Effector CD4-positive, alpha-beta T cell (primary cell): ENCODE results near the gene KCNJ10. TPM values are rescaled to one million over a fixed set of nuclear protein-coding genes. Genes with fewer than 3 reads are reported as not detected.
"Not testable (repeated sequence)": the region's sequence is repeated elsewhere in the genome, so short reads cannot be mapped to it uniquely, and the experiment has no call there.

ENCODE experiments used
- DNase-seq: peaks from one replicate; pipeline ENCODE4 v3.0.0-alpha.2; 2020
- total RNA-seq: gene quantifications from one replicate; lab custom pipeline; 2026; lab: John Stamatoyannopoulos, UW

KCNJ10 gene
- not detected for total RNA-seq

DNA sequence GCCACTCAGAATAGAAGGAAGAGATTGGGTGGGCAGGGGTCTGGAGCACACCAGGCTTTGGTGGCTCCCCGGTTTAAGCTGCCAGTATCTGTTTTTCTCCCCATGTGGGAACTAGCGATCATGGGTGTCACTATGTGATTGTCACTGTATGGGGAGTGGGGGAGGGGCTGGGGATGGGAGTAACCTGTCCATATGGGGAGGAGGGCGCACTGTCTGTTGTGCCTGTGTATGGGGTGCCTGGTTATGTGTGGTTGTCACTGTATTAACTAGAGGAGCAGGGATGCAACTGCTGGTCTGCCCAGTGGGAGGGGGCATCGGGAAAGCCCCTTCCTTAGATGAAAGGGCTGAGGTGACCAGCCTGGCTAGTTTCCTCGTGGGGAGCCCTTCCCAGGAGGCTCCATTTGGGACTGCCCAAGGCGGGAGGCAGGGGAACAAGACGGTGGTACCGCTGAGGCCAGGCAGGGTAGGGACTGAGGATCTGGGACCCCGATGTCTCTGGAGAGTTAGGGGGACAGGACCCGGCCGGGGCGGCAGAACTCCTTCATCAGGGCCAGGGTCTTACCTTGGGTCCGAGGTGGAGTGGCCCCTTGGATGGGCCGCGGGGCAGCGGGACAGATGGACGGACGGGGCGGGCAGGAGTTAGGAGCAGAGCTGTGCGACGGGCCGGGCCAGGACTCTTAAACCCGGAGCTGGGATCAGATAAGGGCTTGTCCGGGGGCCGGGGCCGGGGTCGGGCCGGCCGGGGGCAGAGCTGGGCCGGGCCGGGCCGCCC is at the start of gene KCNJ10:
TSS of gene KCNJ10 (minus strand) at position 701 of the 772 bp plus-strand sequence. CDS start 27,628 bp downstream, outside the sequence.
- DNase-seq, result no peak

DNA sequence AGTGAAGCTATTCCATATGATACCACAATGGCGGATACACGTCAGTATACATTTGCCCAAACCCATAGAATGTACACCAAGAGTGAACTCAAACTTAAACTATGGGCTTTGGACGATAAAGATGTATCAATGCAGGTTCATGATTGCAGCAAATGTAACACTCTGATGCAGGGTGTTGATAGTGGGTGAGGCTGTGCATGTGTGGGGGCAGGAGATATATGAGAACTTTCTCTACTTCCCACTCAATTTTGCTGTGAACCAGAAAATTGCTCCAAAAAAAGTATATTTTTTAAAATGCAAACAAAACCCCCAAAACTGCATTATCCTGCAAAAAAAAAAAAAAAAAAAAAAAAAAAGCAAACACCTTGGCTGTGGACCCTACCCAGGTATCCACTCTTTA is 49.0 kb upstream of the KCNJ10 start:
- DNase-seq, result no peak

DNA sequence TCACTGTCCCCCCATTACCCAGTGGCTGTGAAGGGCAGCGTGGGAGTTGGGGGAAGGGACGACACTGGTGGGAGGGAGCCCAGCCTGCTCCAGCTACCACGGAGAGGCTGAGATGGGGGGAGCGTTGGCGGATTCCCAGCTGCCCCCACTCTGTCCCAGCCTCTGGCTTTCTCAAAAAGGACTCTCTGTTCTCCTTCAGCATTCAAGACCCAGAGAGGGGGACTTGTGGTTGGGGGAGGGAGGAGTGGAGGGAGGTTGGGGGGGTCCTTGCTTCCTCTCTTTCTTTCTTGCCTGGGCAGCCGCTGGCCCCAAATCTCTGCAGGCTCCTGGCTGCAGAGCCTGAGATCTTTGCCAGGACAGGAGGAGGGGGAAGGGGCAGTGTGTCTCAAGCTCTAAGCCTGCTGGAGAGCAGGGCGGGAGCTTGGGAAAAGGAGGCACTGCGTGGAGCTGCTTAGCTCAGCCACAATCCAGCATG is 47.8 kb upstream of the KCNJ10 start:
- no peak for DNase-seq

DNA sequence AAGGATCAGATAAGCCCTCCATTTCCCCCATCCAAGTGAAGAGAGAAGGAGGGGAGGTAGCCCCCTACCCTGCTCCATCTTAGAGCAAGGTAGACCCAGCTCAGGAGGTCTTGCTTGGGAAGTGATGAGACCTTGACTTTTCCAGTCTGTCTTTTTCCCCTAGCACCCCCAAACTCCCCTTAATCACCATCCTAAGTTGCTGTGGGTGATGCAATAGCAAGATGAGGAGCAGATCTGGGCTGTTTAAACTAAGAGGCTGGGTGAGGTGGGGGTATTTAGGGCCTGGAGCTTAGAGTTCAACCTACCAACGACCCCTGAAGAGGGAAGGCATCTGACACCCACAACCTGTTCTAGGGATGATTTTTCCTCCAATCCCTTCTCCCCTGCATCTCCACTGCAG is 47.3 kb upstream of the KCNJ10 start:
- DNase-seq, result no peak

DNA sequence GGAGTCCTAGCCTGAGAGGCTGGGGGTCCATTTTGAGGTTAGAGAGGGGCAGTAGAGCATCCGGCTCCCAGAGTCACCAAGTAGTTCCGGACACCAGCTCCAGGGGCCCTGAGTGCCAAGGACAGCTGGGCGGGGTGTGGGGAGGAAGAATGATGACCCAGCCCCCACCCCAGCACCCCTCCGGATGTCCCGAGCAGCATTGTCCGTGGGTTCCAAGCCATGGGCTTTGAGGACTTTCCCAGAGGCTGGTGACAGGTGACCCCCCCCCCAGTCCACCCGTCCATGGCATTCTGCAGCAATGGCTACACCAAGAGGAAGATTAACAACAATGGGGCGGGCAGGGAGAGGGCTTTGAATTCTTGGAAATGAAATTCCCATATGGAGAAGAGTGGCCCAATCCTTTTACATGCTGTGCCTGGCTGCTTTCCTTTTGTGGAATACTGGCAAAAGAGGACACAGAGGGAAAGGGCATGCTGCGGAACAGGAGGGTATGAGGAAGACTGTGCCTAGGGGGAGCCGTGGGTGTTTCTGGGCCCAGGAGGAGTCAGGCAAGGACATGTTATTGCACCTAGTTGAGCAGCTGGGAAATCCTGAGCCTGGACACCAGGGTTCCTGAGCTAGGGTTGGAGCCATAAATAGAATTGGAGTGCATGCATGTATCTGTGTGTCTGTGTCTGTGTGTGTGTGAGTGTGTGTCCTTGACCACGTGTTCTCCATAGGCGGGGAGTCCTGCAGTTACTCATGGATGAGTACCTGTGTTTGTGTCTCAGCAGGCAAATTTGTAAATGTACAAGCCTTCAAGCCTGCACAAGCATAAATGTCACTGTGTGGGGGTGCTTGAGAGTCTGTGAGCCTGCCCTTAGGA is 46.6 kb upstream of the KCNJ10 start:
- no peak for DNase-seq

DNA sequence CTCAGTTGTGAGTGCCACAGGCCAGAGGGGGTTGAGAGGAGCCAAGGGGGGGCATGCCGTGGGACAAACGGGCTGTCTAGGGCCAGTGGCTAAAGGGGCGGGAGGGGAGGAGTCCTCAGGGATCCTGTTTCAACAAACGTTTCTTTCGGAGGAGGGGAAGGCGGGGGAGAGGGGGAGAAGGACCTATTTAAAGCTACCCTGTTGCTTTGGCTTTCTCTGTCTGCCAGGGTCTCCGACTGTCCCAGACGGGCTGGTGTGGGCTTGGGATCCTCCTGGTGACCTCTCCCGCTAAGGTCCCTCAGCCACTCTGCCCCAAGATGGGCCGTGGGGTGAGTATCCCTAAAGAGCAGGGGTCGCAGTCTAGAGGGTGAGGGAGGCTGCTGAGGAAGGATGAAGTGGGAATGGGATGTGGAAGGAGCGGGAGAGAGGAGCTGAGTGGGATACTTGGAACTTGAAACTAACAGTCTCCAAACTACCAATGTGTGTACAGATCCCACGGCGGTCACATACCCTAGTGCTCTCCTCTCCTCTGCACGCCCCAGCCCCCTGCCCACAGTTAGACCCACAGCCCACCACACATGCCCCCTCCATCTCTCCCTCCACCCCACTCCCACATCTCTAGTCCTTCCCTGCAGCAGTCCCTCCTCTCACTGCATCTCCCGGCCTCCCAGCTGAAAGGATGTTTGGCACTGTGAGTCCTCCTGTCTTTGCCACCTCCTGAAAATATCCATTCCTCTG is 45.8 kb upstream of the KCNJ10 start, which contains the start of gene ATP1A2:
TSS of gene ATP1A2 (plus strand) at position 215 of the 738 bp plus-strand sequence. CDS start at position 318, 103 bp downstream.
- no peak for DNase-seq

DNA sequence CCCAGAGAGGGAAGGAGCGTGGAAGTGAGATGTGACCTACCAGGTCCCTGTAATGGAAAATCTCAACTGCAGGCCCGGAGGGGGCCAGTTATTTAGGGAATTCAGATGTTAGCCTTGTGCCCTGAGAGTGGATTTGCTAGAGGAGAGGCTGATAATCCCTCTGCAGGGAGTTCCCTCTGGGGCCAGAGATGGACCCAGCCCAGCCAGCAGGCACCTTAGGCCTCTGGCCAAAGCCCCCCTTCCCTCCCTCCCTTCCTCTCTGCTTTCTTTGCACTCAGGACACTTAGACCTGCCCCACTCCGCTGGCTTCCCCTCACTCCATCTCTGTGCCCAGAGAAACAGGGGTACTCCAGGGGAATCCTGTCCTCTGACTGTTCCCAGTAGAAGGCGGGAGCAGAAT is 44.1 kb upstream of the KCNJ10 start:
- DNase-seq, result no peak

DNA sequence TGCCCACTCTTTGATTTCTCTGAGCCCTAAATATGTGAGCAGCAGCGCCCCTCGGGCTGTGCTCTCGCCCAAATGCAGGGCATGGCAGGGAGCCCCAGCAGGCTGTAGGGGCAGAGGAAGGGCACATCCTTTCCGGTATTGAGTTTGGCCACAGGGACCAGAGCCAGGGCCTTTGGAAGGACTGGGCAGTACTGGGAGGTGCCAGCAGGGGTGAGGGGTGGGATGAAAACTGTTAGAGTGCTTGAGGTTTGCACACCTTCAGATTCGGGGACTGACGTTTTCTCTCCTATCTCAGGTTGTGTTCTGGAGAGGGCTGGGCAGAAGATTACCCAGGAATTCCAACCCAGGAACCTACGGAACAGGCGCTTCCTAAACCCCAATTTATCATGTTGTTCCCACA is 43.4 kb upstream of the KCNJ10 start:
- DNase-seq, result no peak

DNA sequence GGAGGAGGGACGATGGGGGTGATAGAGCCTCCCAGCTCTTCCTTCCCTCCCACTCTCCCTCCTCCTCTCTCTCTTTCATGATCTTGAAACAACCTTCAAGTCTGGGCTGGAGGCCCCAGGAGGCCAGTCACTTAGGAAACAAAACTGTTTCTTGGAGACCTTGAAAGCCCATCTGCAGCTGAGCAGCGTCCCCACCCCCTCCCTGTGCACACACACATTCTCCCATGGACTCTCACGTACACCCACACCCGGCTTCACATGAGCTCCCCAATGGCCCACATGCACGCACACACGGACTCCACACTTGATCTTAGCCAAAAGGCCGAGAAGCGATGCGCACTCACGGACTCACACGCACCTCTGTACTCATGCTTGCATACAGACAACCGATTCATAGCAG is 42.4 kb upstream of the KCNJ10 start:
- DNase-seq, result no peak

DNA sequence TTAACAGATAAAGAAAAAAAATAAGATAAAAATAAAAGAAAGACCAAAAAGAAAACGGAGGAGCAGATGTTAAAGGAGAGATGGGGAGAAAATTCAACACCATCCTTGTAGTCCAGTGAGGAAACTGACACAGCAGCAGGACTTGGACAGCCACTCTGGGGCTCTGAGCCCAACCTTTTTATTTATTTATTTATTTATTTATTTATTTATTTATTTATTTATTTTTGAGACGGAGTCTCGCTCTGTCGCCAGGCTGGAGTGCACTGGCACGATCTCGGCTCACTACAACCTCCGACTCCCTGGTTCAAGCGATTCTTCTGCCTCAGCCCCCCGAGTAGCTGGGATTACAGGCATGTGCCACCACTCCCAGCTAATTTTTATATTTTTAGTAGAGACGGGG is 41.5 kb upstream of the KCNJ10 start:
- DNase-seq, result not testable (repeated sequence)

DNA sequence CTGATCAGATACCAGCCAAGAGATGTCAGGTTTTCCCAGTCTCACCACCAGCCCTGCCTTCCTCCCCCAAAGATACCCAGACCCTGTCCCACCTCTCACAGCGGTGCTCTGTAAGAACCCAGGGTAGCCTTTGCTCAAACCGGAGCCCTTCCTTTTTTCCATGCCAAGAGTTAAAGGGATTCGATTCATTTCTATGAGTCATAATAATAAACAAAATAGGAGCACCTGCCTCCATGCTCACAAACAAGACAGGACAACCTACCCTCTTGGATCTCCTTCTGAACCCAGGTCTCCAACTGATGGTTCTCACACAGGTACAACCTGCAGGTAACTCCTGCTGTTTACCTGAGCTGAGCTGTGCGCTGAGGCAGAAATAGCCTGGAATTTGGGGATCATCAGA is 39.7 kb upstream of the KCNJ10 start:
- no peak for DNase-seq

DNA sequence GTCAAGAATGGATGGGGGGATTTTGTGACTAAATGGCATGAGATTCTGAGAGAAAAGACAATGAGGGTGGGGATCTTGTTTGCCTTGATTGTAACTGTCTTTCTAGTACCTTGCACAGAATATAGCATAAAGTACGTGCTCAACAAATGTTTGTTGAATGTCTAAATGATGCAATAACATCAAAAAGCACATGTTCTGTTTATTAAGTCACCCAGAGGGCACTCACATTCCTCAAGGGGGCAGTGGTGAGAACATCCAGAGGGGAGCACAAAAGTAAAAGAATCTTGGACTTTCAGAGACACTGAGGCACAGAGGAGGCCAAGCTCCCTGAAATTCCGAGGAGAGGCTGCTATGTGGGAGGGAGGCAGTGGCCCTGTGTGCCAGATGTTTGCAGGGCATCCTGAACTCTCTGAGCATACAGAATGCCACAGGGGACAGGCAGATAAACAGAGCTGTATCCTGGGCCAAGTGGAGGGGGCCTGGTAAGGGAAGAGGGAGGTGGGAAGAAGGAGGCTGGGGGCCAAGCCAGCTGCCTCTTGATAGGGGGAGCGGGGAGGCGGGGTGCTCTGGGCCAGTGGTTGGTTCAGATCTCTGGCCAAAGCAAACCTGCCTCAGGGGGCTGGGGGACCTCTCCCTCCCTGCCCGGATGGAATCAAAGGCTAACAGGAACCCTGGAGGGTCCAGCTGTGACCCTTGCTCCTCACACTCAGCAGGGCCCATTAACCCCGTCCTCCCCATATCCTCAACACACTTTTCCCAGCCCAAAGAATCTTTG is 39.1 kb upstream of the KCNJ10 start:
- DNase-seq, result no peak

DNA sequence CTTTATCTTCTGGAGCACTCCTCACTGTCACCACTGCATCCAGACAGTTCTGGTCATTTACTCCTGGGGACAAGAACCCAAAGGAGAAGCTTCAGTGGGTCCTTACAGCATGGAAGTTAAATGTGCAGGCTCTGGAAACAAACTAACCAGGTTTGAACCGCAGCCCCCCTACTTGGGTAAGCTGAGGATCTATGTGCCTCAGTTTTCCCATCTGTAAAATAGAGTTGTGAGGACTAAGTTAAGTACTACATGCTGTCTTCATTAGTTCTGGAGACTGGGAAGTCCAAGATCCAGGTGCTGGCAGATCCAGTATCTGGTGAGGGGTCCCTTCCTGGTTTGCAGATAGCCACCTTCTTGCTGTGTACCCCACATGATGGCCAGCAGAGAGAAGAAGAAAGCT is 37.6 kb upstream of the KCNJ10 start:
- DNase-seq, result no peak

DNA sequence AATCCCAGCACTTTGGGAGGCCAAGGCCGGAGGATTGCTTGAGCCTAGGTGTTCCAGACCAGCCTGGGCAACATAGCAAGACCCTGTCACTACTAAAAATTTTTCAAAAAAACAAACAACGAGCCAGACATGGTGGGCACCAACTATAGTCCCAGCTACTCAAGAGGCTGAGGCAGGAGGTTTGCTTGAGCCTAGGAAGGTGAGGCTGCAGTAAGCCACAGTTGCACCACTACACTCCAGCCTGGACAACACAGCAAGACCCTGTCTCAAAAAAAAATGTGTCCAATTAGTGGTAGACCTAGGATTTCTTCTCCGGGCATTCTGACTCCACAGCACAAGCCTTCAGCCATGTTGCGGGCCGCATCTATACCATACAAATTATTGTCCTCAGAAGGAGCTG is 35.2 kb upstream of the KCNJ10 start:
- DNase-seq, result no peak

DNA sequence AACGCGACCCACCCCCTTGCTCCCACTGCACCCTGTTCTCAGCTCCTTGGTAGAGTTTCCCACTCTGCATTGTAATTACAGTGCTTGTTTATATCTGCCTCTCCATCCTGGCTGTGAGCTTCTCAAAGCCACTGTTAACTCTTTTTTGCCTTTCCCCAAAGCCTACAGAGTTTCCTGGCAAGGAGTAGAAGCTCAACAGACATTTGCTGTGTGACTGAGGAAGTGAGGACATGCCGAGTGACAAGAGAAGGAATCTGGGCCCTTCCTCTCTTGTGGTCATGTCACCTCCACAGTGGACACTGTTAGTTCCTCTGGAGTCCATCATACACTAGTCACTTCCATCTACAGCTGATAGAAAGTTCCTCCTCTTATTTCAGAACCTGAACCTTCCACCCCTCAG is 34.5 kb upstream of the KCNJ10 start:
- DNase-seq, result no peak

DNA sequence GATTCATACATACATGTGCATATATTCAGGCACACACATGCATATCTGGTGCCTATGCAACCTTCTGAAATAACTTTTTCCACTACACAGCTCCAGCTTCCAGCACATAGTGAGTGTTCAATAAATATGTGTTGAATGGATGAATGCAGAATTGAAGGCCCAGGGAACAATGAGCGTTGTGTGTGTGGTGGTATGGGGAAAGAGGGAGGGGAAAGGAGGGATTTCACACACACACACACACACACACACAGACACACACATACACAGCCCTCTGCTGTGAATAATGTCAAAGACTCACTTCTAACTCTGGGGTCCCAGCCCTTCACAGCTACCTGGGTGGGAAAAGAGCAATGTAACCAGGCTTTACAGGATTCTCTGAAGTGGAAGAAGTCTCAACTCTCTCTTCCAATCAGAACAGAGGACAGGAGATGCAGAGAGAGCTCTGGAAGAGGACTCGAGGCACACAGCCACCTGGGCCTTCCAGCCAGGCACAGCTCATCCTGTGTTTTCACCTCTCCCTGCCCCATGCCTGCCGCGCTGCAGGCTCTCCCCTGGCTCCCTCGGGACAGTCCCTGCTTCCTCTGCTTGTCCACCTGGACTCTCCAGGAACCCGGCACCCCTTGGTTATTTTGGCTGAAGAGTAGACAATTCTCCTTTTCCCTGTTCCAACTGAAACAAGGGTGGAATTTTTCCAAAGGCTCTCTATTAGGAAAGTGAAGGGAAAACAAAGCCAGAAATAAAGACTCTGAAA is 33.9 kb upstream of the KCNJ10 start:
- DNase-seq, result no peak

DNA sequence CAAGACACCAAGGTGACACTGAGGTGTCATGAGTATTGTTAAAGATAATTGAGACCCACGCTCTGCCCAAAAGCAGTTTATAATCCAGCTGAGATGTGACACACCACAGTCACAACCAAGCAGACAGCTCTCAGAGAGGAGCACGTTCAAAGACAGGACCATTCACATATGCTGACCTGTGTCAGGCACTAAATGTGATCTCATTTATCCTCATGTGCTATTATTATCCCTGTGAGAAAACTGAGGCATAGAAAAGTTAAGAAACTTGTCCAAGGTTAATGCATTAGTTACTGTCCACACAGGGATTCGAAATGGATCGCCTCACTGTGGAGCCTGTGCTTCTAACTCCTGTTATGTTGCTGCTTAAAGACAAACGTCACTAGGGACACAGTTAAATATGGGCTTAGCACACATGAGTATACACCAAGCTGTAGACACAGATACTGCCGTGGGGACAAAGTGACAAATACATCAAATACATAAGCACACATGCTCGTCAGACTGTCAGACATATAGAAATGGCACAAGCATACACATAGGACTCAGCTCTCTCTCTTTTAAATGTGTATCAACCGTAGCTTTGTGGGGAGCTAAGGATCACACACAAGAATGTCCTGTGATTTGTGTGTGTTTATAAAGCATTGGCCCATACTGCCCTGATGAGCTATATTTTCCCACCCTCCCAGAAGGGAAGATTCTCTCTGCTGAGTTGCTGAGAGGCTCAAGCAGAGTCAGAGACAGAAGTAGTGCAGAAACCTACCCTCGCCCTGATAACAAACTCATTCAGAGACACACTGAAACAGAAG is 32.0 kb upstream of the KCNJ10 start:
- no peak for DNase-seq

DNA sequence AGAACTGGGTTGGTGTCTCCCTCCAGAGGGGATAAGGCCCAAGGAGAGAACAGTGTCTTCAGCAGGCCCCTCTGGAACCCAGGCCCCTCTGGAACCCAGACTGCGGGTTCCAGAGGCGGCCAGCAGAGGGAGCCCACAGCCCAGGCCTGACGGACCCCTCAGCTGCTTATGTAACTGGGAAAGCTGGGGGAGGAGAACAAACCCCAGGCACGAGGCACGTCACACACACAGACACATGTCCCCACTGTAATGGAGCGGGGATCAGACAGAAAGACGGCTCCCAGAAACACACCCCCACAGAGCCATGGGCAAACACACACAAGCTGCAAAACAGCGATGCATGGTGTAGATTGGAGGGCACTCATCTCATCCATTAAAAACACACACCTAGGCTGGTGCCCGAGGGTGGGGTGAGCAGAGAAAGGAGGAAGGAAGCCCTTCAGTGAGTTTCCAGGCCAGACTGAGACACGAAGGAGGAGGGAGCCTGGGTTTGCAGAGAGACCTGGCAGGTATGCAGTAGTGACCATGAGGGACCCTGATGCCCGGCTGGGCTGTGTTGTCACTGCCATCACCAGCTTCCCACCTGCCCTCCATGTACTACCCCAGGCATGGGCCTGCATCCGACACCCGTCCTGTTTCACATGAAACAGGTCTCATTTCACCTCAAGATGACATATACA is 31.2 kb upstream of the KCNJ10 start:
- peak; percentile 66 for DNase-seq

DNA sequence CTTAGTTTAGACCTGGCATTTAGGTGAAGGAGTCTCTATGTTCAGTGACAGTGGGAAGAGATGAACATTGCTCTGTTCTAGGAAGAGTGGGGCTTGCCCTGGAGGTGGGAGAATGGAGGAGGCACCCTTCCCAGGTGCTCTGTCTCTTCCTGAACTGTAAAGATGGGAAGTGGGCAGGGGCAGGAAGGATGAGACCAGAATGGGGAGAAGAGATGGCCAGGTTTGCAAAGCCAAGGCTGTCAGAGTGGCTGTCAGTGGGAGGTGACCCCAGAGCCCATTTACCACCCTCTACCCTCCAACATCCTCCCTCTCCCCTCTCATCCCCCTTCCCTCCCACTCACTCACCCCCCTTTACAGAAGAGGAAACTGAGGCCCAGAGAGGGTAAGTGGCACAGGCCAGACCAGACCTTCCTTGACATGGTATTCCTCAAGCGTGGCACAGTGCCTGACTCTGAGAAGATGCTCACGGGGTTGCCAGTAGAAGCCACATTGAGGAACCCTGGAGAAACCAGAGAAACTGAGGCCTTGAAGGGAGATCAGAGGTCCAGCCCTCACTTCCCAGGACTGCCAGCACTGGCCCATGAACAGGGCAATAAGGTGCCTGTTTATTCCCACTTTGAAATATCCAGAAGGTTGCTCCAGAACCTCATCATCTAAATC is 29.9 kb upstream of the KCNJ10 start:
- DNase-seq, result no peak
